ENCODE measurements around the gene BMPER. TPM values are rescaled to one million over a fixed set of nuclear protein-coding genes. Genes with fewer than 3 reads are reported as not detected.

BMPER gene
- total and polyA plus RNA-seq, 2 of the 8 experiments (the other 6 are each of a cell fraction or from before 2014, with no cell fraction given): 0.33 to 0.69 TPM

DNA sequence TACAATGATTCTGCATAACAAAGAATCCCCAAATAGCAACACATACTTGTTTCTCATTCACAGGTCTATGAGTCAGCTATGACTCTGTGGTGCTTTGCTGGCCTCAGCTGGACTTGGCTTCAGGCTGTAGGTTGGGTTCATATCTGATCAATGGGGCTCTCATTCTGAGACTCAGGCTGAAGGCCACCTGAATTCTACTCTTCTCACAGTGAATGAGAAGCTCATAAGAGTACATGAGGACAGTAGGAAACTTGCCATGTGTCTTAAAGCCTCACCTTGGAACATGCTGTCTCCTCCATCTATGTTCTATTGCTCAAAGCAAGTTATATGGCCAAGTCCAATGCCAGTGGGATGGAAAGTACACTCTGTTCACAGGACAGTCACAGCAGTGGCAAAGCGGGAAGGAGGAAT is 292.9 kb downstream of the BMPER start (continued):
- TF ChIP-seq SUZ12 (IDR thresholded peaks at IDR 0.05; ENCODE audit: low read length) (no peak), CBX5 (IDR thresholded peaks at IDR 0.05; ENCODE audit: low read depth, low read length) (no peak), NRF1 (IDR thresholded peaks at IDR 0.05; ENCODE audit: low read depth, low read length) (no peak), POLR2A (IDR thresholded peaks at IDR 0.05; ENCODE audit: control extremely low read depth in 1 of 2, low read depth in 2 of 2, low read length in 2 of 2) (no peak), RNF2 (IDR thresholded peaks at IDR 0.05; ENCODE audit: borderline replicate concordance, low read depth, low read length, missing control alignments, poor library complexity, severe bottlenecking) (no peak), KDM5A (IDR thresholded peaks at IDR 0.05; ENCODE audit: low read length) (no peak), RFX5 (IDR thresholded peaks at IDR 0.05; ENCODE audit: borderline replicate concordance, low read depth, low read length) (no peak)

All from H1 (cell line).